ENCODE data around the gene RPRML. TPM values are rescaled to one million over a fixed set of nuclear protein-coding genes. Genes with fewer than 3 reads are reported as not detected.
"Not testable (repeated sequence)": the region's sequence is repeated elsewhere in the genome, so short reads cannot be mapped to it uniquely, and the experiment has no call there.

Gene RPRML
- not detected in 2 replicates for total RNA-seq

GRCh38 chr17:46979147-46979863 is at the start of gene RPRML:
RPRML (minus strand) TSS chr17:46979253; CDS start chr17:46979007, 246 bp downstream.
- peak within 1 kb of the TSS; percentile 80 for H3K4me3 Mint-ChIP-seq (ENCODE audit: low read depth)
- peaks cover 48% of the 10 kb centered on the region for H3K27me3 Mint-ChIP-seq (ENCODE audit: low read depth)
- H3K36me3 Mint-ChIP-seq (ENCODE audit: low read depth): peaks cover 3% of the 10 kb centered on the region
- no peaks in the 10 kb centered on the region for H3K9me3 Mint-ChIP-seq
- peaks cover 8% of the 10 kb centered on the region for H3K4me1 Mint-ChIP-seq (ENCODE audit: low read depth)
- peak; percentile 16 for DNase-seq (ENCODE audit: low spot score)
- H3K27ac Mint-ChIP-seq: no peak within 1 kb of the TSS
- intact Hi-C loops (cut with micrococcal nuclease): no loop called here

- intact Hi-C loops (cut with micrococcal nuclease); H3K4me3 Mint-ChIP-seq (ENCODE audit: low read depth); H3K4me1 Mint-ChIP-seq (ENCODE audit: low read depth); DNase-seq (ENCODE audit: low spot score); H3K27me3 Mint-ChIP-seq (ENCODE audit: low read depth); H3K9me3 Mint-ChIP-seq; H3K27ac Mint-ChIP-seq; H3K36me3 Mint-ChIP-seq (ENCODE audit: low read depth): not testable (repeated sequence)
Measured at GRCh38 chr17:47016966-47017365, 37.9 kb upstream of the RPRML start.

- H3K27me3 Mint-ChIP-seq (ENCODE audit: low read depth): no peaks in the 10 kb centered on the region
- H3K4me3 Mint-ChIP-seq (ENCODE audit: low read depth): no peak overlapping the region
- no peak overlapping the region for H3K27ac Mint-ChIP-seq
- DNase-seq (ENCODE audit: low spot score): no peak
- H3K9me3 Mint-ChIP-seq: no peaks in the 10 kb centered on the region
- no peaks in the 10 kb centered on the region for H3K36me3 Mint-ChIP-seq (ENCODE audit: low read depth)
- intact Hi-C loops (cut with micrococcal nuclease): no loop called here
- peaks cover 8% of the 10 kb centered on the region for H3K4me1 Mint-ChIP-seq (ENCODE audit: low read depth)
Measured at GRCh38 chr17:47013341-47013740, 34.3 kb upstream of the RPRML start.

GRCh38 chr17:47012457-47012856 is 33.4 kb upstream of the RPRML start:
- no peaks in the 10 kb centered on the region for H3K9me3 Mint-ChIP-seq
- H3K27ac Mint-ChIP-seq: no peak overlapping the region
- no peaks in the 10 kb centered on the region for H3K27me3 Mint-ChIP-seq (ENCODE audit: low read depth)
- DNase-seq (ENCODE audit: low spot score): no peak
- intact Hi-C loops (cut with micrococcal nuclease): no loop called here
- H3K4me1 Mint-ChIP-seq (ENCODE audit: low read depth): peaks cover 8% of the 10 kb centered on the region
- H3K4me3 Mint-ChIP-seq (ENCODE audit: low read depth): no peak overlapping the region
- no peaks in the 10 kb centered on the region for H3K36me3 Mint-ChIP-seq (ENCODE audit: low read depth)

GRCh38 chr17:47009759-47010594 is 30.9 kb upstream of the RPRML start:
- DNase-seq (ENCODE audit: low spot score): no peak
- intact Hi-C loops (cut with micrococcal nuclease): no loop called here
- Mint-ChIP-seq H3K4me3 (ENCODE audit: low read depth) (no peak overlapping the region), H3K4me1 (ENCODE audit: low read depth) (peaks cover 8% of the 10 kb centered on the region), H3K9me3 (no peaks in the 10 kb centered on the region), H3K36me3 (ENCODE audit: low read depth) (no peaks in the 10 kb centered on the region), H3K27me3 (ENCODE audit: low read depth) (no peaks in the 10 kb centered on the region), H3K27ac (no peak overlapping the region)

- no peak overlapping the region for H3K4me3 Mint-ChIP-seq (ENCODE audit: low read depth)
- no peaks in the 10 kb centered on the region for H3K27me3 Mint-ChIP-seq (ENCODE audit: low read depth)
- no peaks in the 10 kb centered on the region for H3K9me3 Mint-ChIP-seq
- DNase-seq (ENCODE audit: low spot score): no peak
- H3K36me3 Mint-ChIP-seq (ENCODE audit: low read depth): no peaks in the 10 kb centered on the region
- intact Hi-C loops (cut with micrococcal nuclease): no loop called here
- peaks cover 5% of the 10 kb centered on the region for H3K4me1 Mint-ChIP-seq (ENCODE audit: low read depth)
- H3K27ac Mint-ChIP-seq: no peak overlapping the region
Measured at GRCh38 chr17:47004906-47005305, 25.9 kb upstream of the RPRML start.

GRCh38 chr17:47003864-47004263 is 24.8 kb upstream of the RPRML start:
- DNase-seq (ENCODE audit: low spot score); H3K36me3 Mint-ChIP-seq (ENCODE audit: low read depth); H3K4me3 Mint-ChIP-seq (ENCODE audit: low read depth); H3K9me3 Mint-ChIP-seq; H3K27me3 Mint-ChIP-seq (ENCODE audit: low read depth); H3K27ac Mint-ChIP-seq; intact Hi-C loops (cut with micrococcal nuclease); H3K4me1 Mint-ChIP-seq (ENCODE audit: low read depth): not testable (repeated sequence)

GRCh38 chr17:46995841-46996571 is 17.0 kb upstream of the RPRML start:
- Mint-ChIP-seq H3K36me3 (ENCODE audit: low read depth) (no peaks in the 10 kb centered on the region), H3K27ac (no peak overlapping the region), H3K9me3 (no peaks in the 10 kb centered on the region), H3K27me3 (ENCODE audit: low read depth) (peaks cover 3% of the 10 kb centered on the region), H3K4me1 (ENCODE audit: low read depth) (no peaks in the 10 kb centered on the region), H3K4me3 (ENCODE audit: low read depth) (no peak overlapping the region)
- intact Hi-C loops (cut with micrococcal nuclease): no loop called here
- DNase-seq (ENCODE audit: low spot score): no peak

- intact Hi-C loops (cut with micrococcal nuclease): no loop called here
- H3K4me1 Mint-ChIP-seq (ENCODE audit: low read depth): no peaks in the 10 kb centered on the region
- no peaks in the 10 kb centered on the region for H3K36me3 Mint-ChIP-seq (ENCODE audit: low read depth)
- peaks cover 5% of the 10 kb centered on the region for H3K27me3 Mint-ChIP-seq (ENCODE audit: low read depth)
- no peaks in the 10 kb centered on the region for H3K9me3 Mint-ChIP-seq
- no peak overlapping the region for H3K27ac Mint-ChIP-seq
- H3K4me3 Mint-ChIP-seq (ENCODE audit: low read depth): no peak overlapping the region
- no peak for DNase-seq (ENCODE audit: low spot score)
Measured at GRCh38 chr17:46994993-46995392, 15.9 kb upstream of the RPRML start.

GRCh38 chr17:46991617-46992016 is 12.6 kb upstream of the RPRML start:
- no peak overlapping the region for H3K4me3 Mint-ChIP-seq (ENCODE audit: low read depth)
- no peaks in the 10 kb centered on the region for H3K36me3 Mint-ChIP-seq (ENCODE audit: low read depth)
- no peaks in the 10 kb centered on the region for H3K9me3 Mint-ChIP-seq
- intact Hi-C loops (cut with micrococcal nuclease): no loop called here
- H3K4me1 Mint-ChIP-seq (ENCODE audit: low read depth): no peaks in the 10 kb centered on the region
- DNase-seq (ENCODE audit: low spot score): no peak
- H3K27me3 Mint-ChIP-seq (ENCODE audit: low read depth): peaks cover 11% of the 10 kb centered on the region
- no peak overlapping the region for H3K27ac Mint-ChIP-seq

- intact Hi-C loops (cut with micrococcal nuclease): no loop called here
- Mint-ChIP-seq H3K4me3 (ENCODE audit: low read depth) (no peak overlapping the region), H3K9me3 (no peaks in the 10 kb centered on the region), H3K27me3 (ENCODE audit: low read depth) (peaks cover 12% of the 10 kb centered on the region), H3K27ac (no peak overlapping the region), H3K36me3 (ENCODE audit: low read depth) (no peaks in the 10 kb centered on the region), H3K4me1 (ENCODE audit: low read depth) (no peaks in the 10 kb centered on the region)
- DNase-seq (ENCODE audit: low spot score): no peak
Measured at GRCh38 chr17:46989637-46990431, 10.8 kb upstream of the RPRML start.

GRCh38 chr17:46987927-46988326 is 8.9 kb upstream of the RPRML start:
- H3K27ac Mint-ChIP-seq; H3K4me3 Mint-ChIP-seq (ENCODE audit: low read depth); DNase-seq (ENCODE audit: low spot score); H3K4me1 Mint-ChIP-seq (ENCODE audit: low read depth); H3K36me3 Mint-ChIP-seq (ENCODE audit: low read depth); intact Hi-C loops (cut with micrococcal nuclease); H3K9me3 Mint-ChIP-seq: not testable (repeated sequence)
- peaks cover 11% of the 10 kb centered on the region for H3K27me3 Mint-ChIP-seq (ENCODE audit: low read depth)

Data from activated T-helper 2 cell treated with anti-CD3 and anti-CD28 coated beads, Interferon-gamma antibody, Interleukin-2, Interleukin-4, amounts not matched to agents 10 μg/mL and 5 μg/mL and 100 μg/mL, durations not matched to agents 14 hours and 24 hours and 36 hours (primary cell).